GM18499 (cell line): ENCODE results near the gene SBF2.
"Not testable (repeated sequence)": the region's sequence is repeated elsewhere in the genome, so short reads cannot be mapped to it uniquely, and the experiment has no call there.

ENCODE experiments used
- ATAC-seq: cut with Tn5 transposase; IDR thresholded peaks from one replicate; pipeline ENCODE4 v1.9.1; 2021; ENCODE audit warnings: moderate number of reproducible peaks; ENCODE audit not compliant: insufficient read depth, unreplicated experiment

Gene SBF2

DNA sequence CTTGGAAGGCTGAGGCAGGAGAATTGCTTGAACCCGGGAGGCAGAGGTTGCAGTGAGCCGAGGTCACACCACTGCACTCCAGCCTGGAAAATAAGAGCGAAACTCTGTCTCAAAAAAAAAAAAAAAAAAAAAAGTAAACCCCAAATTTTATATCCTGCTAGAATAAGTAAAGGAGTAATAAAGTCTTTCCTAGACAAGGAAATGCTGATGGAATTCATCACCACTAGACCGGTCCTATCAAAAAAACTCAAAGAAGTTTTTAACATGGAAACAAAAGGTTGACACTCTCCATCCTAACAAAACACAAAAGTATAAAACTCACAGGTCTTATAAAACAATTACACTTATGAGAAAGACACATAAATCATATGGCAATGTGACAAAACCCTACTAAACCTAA, 213.9 kb downstream of the SBF2 start:
- ATAC-seq: no peak

GRCh38 chr11:10076458-10077141, 217.4 kb downstream of the SBF2 start:
- ATAC-seq: no peak

- ATAC-seq: no peak
Measured at GRCh38 chr11:10075141-10075540, 218.9 kb downstream of the SBF2 start.

GRCh38 chr11:10072841-10073240, 221.2 kb downstream of the SBF2 start:
- no peak for ATAC-seq

DNA sequence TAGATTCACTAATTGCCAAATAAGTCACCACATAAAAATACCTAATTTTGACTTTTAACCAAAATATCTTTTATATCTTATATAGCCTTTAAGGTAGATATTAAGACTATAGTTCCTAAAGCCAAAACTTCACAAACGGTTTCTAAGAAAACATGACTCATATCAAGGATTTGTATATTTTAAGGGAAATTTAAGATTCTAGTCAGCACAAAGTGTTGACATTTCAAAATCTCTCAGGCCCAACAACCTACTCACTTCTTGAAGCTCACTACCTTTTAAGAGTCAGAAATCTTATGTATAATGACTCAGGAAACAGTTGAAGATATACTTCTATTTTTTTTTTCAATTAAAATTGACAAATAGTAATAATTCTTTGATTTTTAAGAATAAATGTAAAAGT, 221.9 kb downstream of the SBF2 start:
- no peak for ATAC-seq

DNA sequence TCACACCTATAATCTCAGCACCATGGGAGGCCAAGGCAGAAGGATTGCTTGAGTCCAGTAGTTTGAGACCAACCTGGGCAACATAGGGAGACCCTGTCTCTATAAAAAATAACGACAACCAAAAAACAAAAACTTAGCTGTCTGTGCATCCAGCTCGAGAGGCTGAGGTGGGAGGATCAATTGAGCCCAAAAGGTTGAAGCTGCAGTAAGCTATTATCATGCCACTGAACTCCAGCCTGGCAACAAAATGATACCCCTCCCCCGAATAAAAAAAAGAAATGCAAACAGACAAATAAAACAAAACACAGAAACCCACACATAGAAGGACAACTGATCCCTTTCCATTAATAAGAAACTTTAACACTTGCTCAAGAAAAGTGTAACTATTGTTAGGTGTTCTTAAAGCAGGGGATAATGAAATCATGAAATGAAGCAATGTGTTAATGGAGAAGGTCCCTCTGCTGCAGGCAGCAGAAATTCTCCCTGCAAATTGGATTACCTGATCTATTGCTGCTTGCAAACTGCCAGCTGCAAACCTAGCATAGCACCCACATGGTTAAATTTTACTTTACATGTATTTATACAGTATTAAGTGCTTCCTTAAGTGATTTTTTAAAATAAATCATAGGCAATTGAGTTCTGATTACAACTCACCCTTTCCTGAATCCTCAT, 226.3 kb downstream of the SBF2 start:
- no peak for ATAC-seq

DNA sequence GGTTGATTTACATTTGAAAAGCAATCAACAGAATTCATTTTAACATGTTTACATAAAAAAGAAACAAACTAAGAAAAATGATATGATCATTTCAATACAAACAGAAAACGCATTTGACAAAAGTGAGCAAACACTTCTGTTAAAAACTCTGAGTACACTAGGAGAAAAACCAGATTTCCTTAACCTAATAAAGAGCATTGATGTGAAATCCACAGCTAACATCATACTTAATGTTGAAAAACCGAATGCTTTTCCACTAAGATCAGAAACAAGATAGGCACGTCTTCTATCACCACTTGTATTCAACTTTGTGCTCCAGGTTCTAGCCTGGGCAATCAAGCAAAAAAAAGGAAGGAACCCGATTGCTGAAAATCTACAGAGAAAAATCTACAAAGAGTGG, 227.6 kb downstream of the SBF2 start:
- no peak for ATAC-seq

- no peak for ATAC-seq
Measured at GRCh38 chr11:10064828-10065227, 229.2 kb downstream of the SBF2 start.

DNA sequence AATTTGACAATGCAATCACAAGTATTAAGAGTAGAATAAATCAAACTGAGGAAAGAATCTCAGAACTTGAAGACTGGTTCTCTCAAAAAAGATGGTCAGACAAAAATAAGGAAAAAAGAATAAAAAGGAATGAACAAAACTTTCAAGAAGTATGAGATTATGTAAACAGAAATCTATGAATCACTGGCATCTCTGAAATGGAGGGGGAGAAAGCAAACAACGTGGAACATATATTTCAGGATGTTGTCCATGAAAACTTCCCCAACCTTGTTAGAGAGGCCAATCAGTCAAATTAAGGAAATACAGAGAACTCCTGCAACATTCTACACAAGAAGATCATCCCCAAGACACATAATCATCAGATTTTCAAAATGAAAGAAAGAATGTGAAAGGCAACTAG, 235.7 kb downstream of the SBF2 start:
- ATAC-seq: no peak

DNA sequence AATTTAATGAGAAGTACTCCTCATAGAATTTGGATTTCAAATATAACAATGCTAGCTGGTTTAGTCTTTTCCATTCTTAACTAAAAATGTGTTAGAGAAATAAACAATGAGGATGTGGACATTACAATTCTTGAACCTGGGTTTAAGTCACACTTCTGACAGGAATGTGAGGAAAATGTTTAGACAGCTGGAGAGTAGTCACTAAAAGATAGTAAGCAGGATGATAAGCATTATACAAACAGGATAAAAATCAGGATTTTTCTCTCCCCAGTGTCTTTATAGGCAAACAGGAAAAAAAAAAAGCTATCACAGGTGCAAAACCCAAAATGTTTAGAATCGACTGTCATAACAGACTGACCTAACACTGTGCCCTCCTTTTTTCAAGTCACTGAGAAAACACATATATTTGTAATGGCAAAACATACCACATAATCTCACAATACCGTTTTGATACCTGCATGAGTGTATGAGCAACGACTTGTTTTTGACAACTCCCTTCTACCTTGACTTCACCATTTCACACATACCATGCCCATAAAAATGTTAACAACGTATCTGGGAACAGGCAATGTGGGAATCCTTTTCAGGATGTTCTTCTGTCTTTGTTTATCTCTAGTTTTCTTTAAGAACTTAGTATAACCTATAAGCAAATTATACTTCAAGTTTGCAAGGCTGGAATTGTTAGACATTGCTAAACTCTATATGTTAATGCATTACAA, 242.0 kb downstream of the SBF2 start:
- ATAC-seq: no peak

DNA sequence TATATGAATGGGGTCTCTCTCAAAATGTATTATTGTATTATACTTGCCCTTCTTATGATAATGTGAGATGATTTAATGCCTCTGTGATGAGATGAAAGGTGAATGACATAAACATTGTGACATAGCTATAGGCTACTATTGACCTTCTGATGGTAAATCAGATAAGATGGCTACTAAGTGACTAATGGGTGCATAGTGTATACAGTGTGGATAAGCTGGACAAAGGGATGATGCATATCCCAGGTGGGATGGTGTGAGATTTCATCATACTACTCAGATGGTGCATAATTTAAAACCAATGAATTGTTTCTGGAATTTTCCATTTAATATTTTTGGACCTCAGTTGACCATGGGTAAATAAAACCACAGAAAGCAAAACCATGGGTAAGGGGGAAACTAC, 243.5 kb downstream of the SBF2 start:
- ATAC-seq: no peak

GRCh38 chr11:10049756-10050155, 244.3 kb downstream of the SBF2 start:
- no peak for ATAC-seq

GRCh38 chr11:10048350-10048749, 245.7 kb downstream of the SBF2 start:
- ATAC-seq: no peak

- no peak for ATAC-seq
Measured at GRCh38 chr11:10044618-10045017, 249.4 kb downstream of the SBF2 start.

DNA sequence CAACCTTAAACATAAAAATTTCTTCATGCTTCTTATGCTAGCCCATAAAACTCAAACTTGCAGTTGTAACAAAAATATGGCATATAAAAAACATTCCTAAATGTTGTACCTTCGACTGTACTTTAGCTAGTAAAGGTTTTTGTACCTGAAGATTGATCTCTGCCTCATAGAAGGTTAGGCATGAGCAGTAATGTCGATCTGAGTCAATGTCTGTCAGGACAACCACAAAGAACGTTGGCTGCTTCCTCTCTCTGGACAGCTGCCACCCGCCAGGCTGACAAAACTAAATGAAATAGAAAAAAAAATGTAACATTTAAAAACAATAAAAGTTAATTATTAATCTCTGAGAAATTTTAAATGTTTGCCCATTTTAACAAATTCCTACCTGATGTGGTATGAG, 251.3 kb downstream of the SBF2 start:
- no peak for ATAC-seq

DNA sequence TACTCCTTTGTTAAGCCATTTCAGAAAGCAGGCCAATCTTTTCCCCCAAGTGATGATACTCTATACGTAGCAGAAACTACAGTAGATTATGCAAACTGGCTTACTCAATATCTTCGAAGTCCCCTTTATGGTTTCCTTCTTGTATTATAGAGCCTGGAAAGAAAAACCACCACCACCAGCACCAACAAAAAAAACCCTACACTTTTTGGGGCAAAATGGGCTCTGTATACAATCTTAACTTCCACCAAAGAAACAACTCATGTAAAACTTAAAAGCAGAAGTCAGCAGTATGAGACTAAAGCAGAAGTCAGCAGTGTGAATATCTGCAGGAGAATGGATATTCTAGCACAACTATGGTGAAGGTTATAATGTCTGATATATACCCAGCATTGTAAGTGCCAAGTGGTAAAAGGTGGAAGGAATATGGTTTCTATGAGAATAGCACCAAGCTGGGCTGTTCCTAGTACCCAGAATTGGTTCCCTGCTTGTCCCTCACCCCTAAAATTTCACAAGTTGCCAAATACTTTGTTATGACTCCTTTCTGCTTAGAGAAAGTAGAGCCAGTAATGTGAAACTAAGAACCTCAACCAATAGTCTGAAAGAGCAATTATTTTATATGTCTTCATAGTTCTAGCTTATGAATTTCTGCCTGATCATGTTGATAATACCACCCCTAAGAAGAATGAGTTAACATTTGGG, 252.1 kb downstream of the SBF2 start:
- no peak for ATAC-seq

- ATAC-seq: no peak
Measured at GRCh38 chr11:10041332-10041731, 252.7 kb downstream of the SBF2 start.

DNA sequence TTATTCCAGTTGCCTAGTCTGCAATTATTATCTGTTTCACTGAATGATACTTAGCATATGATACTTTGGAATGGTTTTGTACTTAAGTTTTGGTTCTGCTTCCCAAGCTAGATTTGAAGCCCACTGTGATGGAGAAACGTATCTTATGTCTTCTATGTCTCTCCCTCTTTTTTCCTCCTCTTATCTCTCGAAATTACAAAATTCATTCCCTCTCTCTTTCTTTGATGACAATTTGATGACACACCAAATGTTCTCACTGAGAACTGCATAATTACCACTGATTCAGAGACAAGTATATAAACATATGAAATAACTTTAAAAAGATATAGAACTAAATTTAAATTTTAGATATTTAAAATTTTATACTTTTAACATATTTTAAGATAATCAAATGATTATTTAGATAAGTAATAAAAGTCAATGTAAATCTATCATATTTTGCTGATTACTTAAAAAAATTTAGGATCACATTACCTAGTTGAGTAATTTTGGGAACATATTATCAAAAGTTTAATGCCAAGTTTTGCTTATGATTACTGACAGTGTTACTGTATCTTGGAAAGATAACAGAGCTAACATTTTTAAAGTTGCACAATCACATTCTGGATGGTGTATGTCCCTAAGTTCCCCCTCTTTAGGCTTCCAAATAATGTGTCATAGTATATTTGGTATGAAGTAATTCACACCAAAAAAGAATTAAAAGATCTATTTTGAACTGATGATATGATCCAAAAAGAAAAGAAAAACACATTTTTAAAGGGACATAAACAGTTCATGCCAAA, 255.3 kb downstream of the SBF2 start:
- no peak for ATAC-seq

GRCh38 chr11:10035932-10036331, 258.1 kb downstream of the SBF2 start:
- ATAC-seq: not testable (repeated sequence)

GRCh38 chr11:10032935-10033334, 261.1 kb downstream of the SBF2 start:
- no peak for ATAC-seq
